Hematopoietic multipotent progenitor cell treated with erythropoietin and hydrocortisone succinate and interleukin-3 and kit ligand, for 8 days (in vitro differentiated cells): Measurements from ENCODE around the gene PLK5.

Source experiments
- DNase-seq: peaks from one replicate; pipeline ENCODE4 v3.0.0-alpha.2; 2015

The PLK5 gene

DNA sequence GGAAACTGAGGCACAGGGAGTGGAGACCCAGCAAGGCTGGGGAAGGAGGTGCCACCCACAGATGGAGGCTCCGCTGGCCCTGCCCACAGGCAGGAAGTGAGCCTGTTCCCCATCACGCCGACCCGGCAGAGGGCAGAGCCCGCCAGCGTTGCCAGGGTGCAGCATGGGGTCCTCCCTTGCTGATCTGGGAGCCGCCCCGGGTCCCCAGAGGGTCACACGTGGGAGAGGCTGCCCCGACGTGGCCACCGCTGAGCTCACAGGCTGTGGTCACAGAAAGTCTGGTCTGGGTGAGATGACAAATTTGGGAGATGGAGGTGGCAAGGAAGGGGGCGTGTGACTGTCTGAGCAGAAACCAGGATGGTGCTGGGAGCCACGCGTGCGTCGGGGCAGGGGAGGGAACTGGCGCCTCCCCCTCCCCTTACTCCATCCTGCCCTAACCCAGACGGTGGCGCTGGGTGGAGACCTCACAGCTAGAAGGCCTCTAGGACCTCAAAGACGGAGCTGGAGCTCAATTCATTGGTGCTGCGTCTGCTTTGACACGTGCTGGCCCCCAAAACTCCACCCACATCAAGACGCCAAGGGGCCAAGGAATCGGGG, 36.5 kb downstream of the PLK5 start:
- DNase-seq, result no peak

DNA sequence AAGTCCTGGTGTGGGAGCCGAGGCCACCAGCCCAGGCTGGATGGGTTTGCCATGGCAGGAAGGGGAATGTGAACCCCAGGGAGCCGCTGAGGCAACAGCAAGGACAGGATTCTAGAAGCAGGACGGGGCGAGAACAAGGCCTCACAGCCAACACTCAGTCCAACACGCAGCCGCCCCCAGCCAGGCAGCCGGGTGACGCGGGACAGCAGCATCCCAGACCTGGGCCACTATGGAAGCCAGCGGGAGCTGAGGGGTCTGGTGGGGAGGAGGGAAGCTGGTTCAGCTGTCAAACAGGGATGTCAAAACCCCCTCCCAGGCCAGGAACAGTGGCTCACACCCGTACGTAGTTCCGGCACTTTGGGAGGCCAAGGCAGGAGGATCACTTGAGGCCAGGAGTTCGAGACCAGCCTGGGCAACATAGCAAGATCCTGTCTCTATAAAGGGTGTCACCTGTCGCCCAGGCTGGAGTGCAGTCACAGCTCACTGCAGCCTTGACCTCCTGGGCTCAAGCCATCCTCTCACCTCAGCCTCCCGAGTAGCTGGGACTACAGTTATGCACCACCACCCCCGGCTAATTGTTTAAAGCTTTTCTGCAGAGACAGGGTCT, 37.5 kb downstream of the PLK5 start:
- DNase-seq, result no peak

GRCh38 chr19:1563251-1563650, 39.4 kb downstream of the PLK5 start:
- DNase-seq, result no peak

DNA sequence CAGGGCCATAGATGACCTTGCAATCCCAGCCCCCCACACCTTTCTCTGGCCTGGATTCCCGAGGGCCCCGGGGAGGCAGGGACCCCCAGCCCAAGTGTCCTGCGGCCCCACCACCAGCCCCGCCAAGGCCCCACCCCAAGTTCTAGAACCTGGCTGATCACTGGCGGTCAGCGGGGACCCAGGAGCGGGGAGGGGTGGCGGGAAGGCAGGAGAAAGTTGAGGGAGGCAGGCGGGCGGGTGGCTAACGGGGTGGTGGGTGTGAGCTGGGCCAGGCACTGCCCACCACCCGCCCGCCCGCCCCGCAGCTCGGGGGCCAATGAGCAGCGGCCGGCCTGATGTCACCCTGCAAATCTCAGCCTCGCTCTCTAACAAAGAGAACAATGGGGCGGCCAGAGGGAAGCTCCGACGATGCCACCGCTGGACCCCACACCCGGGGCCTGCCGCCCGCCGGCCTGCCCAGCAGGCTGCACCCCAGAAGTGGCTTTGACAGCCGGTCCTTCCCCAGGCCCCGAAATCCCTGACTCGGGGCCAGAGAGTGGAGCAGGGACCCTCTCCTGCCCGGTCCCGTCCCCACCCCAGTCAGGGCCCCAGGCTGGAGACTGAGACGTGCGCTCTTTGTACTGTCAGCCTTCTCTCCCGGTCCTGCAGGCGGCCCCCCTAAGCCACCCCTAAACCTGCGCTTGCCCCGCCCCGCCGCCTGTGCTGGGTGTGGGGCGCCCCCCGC, 42.7 kb downstream of the PLK5 start:
- no peak for DNase-seq

DNA sequence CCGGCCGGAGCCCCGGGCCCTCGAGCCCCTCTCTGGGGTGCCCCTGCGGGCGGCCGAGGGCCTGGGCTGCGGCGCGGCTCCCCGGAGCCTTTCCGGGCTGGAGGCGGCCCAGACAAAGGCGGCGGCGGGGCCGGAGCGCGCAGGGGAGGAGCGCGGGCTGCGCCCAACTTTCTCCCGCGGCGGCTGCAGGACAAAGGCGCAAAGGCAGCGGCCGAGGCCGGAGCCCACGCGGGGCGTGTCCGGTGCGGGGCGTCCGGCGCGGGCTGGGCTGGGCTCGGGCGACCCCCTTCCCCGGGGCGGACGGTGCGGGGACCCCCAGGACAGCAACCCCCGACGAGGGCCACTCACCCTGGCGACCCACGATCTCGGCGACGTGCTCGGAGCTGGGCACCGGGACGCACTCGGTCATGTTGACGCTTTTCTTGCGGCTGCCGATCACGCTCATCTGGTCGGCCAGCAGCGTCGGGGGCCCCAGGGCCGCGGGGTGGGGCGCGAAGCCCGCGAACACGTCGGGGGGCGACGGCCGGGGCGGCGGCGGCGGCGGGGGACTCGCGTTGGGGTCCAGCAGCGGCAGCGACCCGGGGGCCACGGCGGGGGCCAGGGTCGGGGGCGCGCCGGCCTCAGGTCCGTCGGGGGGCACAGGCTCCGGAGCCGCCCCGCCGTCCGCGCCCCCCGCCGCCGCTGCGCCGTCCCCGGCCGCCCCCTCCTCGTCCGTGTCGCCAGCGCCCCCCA, 43.4 kb downstream of the PLK5 start:
- no peak for DNase-seq

DNA sequence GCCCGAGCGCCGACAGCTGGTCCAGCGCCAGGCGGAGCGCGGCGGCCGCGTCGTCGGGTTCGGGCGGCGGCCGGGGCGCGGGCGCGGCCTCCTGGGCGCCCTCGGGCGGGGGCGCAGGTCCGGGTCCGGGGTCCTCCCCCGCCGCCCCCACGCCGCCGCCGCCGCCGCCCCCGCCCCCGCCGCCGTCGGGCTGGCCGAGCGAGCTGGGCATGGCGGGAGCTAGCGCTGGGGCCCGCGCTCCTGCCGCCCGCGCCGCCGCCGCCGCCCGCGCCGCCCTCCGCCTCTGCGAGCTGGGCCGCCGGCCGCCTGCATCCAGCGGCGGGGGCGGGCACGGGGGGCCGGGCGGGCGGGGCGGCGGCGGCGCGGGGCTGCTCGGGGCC, 44.0 kb downstream of the PLK5 start:
- no peak for DNase-seq

- DNase-seq, result peak; percentile 67
These were observed 44.6 kb downstream of the PLK5 start, which contains the start of gene MEX3D for GRCh38 chr19:1568320-1569019. Gene MEX3D (minus strand): TSS chr19:1568325. CDS start chr19:1568058, 267 bp downstream.

DNA sequence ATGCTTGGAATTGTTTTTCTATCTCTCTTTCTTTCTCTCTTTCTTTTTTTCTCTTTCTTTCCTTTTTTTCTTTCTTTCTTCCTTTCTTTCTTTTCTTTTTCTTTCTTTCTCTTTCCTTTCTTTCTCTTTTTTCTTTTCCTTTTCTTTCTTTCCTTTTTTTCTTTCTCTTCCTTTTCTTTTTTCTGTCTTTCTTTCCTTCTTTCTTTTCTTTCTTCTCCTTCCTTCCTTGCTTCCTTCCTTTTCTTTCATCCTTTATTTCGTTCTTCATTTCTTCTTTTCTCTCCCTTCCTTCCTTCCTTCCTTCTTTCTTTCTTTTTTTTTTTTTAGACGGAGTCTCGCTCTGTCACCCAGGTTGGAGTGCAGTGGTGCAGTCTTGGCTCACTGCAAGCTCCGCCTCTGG, 46.1 kb downstream of the PLK5 start:
- DNase-seq, result no peak

GRCh38 chr19:1570836-1571235, 47.0 kb downstream of the PLK5 start:
- DNase-seq, result no peak

DNA sequence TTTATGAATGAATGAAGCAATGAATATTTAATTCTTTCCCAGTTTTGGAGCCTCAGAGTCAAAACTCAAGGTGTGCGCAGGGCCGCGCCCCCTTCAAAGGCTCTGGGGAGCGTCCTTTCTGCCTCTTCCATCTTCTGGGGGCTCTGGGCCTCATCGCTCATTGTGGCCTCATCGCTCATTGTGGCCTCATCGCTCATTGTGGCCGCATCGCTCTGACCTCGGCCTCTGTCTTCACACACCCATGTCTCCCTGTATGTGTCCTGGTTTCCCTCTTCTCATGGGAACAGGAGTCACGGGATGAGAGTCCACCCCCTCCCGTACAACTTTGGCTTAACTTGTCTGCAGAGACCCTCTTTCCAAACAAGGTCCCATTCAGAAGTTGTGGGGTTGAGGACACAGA, 47.5 kb downstream of the PLK5 start:
- DNase-seq, result no peak

- DNase-seq, result no peak
These were observed 48.9 kb downstream of the PLK5 start for GRCh38 chr19:1572795-1573194.

DNA sequence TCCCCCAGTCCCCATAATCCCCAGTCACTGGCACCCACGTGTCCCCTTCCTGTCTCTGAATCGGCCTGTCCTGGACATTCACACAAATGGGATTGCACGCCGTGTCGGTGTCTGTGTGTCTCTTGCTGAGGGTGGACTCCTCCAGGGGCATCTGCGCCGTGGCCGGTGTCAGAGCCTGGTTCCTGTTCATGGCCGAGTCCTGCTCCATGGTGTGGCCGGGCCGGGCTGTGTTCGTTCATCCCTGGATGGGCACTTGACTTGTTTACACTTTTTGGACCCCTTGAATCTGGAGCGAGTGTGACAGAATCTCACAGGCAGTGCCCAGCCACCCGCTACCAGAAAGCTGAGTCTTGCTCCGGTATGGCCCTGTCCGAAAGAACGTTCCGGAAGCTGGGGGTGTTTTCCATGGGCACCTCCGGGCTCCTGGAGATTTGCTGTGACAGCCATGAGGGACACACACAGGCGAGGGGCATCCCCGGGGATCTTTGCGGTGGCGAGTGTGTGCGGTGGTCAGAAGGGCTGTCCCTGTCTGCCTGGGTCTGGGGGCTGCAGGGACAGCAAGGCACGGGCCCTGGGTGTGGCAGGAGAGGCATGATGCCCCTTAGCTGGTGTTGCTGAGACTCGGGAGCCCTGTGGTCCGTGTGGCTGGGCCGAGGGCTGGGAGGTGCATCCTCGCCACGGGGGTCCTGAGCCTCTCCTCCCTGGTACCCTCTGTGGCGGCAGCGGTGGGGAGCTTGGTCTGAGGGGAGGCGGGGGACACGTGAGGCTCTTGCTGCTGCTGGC, 50.7 kb downstream of the PLK5 start:
- DNase-seq, result no peak

- DNase-seq, result no peak
These were observed 51.7 kb downstream of the PLK5 start for GRCh38 chr19:1575323-1576241.

- DNase-seq, result no peak
These were observed 52.6 kb downstream of the PLK5 start for GRCh38 chr19:1576242-1577089.

GRCh38 chr19:1577090-1577928, 53.4 kb downstream of the PLK5 start:
- DNase-seq, result no peak

GRCh38 chr19:1577929-1578618, 54.2 kb downstream of the PLK5 start:
- DNase-seq, result no peak

DNA sequence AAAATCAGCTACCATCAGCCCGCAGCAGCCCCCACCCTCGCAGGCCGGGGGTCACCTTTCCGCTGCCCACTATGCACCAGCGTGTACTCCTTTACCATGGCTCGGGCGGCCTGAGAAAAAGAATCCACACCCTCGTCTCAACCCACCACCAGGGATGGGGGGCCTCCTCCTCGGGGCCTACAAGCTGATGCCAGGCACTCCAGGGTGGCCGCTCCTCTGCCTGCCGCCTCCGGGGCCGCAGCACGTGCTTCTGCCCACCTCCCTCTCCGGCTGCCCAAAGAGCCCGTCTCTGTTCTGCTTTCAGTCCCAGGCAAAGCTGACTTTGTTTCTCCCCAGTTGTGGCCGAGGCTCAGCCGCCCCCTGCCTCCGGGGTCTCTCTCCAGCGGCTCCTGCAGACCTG, 55.3 kb downstream of the PLK5 start:
- DNase-seq, result no peak

DNA sequence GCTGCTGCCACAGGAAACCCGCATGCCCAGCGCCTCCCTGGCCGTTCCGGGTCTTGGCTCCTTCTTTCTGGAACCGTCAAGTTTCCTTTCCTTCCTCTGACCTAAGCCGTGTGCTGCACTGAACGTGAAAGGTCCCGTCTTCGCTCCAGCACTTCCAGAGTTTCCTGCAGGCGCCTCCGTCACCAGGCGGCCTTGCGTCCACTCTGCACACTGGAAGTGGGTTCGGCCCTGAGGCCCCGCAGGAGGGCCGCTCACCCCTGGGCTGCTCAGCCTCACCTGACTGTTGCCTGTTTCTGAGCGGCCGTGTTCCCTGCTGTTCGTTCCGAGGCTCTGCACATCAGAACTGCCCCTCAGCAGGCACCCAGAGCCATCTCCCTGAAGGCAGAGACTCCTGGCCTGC, 56.5 kb downstream of the PLK5 start:
- DNase-seq, result no peak

GRCh38 chr19:1580957-1581356, 57.1 kb downstream of the PLK5 start:
- no peak for DNase-seq
